Stimulated activated CD4-positive, alpha-beta T cell treated with anti-CD3 and anti-CD28 coated beads, TNF-alpha, amount 100 ng/mL, for 24 hours (primary cell): ENCODE data around the gene VKORC1L1.
A peak's percentile ranks its signal among the peaks of the same experiment; 100 is the strongest.
"Not testable (repeated sequence)": the region's sequence is repeated elsewhere in the genome, so short reads cannot be mapped to it uniquely, and the experiment has no call there.

Experiments
- DNase-seq, 3 experiments: peaks; one replicate each; pipeline ENCODE4 v3.0.0-alpha.2; 2020; ENCODE audit warnings: low read depth in 3 of 3

Gene VKORC1L1

DNA sequence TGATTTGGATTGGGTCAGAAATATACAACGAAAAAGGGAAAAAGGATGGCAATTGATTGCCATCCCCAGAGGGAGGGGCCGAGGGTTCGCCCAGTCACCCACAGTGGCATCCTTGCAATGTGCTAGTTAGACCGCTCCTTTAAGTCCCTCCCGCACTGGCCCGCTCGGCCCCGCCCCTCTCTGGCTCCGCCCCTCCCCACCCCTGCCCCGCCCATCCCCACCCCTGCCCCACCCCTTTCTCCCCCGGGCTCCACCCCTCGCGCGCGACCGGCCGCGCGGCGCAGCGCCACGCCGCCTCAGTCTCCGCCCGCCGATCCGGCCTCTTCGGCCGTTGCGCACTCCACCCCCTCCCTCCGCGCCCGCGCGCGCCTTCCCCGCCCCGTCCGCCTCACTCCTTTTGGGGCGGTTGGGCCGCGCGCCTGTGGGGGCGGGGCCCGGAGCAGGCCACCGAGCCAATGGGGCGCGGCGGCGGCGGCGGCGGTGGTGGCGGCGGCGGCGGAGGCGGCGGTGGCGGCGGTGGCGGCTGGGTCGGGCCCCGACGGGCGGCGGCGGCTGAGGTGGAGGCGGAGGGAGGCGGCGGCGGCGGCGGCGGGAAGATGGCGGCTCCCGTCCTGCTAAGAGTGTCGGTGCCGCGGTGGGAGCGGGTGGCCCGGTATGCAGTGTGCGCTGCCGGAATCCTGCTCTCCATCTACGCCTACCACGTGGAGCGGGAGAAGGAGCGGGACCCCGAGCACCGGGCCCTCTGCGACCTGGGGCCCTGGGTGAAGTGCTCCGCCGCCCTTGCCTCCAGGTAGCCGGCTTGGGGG is at the start of gene VKORC1L1:
Gene VKORC1L1, plus strand, starts transcription at position 299 of the 806 bp plus-strand sequence. Its CDS starts 298 bp downstream, at position 597.
- peak; percentile 87 to 96 (median 90) for DNase-seq

DNA sequence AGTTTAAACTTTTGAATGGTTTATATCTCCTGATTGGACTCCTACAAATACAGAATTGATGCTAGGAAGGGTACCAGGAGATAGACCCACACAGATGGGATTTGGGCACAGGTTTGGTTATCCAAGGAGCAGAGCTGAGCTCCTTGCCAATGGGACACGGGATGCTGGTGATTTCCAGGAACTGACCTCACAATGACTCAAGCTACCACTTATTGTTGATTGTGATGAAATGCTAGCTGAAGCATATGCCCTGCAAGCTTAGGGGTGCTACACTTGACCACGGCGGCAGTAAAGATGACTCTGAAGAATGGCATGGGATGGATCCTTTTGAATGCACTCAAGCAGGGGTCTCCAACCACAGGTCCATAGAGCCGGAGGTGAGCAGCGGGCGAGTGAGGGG is 45.5 kb upstream of the VKORC1L1 start:
- DNase-seq, result no peak

DNA sequence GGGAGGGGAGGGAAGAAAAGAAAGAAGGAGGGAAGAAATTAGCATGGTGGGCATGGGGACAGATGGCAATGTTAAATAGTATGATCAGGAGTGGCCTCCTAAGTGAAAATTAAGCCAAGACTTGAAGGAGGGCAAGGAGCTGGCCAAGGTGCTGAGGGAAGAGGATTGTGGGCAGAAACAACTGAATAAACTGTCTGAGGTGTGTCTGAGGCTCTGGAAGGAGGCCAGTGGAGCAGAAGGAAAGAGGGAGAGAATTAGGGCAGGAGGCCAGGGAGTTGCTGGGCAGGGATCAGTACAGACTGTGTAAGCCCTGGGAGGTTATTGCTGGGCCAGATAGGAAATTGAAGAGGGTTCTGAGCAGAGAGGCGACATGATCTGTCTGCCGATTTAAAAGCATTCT is 40.6 kb upstream of the VKORC1L1 start:
- no peak for DNase-seq

DNA sequence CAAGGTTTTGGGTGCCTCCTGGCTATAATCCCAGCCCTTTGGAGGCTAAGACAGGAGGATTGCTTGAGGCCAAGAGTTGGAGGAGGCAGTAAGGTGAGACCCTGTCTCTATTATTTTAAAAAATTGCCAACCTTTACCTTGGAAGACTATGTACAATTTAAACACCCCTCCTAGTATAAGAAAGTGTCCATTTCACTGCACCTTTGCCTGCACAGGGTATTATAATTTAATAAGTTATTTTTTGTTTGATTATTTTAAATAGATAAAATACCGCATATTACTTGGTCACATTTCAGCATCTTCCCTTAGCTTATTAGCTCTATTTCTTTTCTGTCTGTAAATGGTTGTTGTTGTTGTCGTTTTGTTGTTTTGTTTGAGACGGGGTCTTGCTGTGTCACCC is 36.2 kb upstream of the VKORC1L1 start:
- DNase-seq, result not testable (repeated sequence)

DNA sequence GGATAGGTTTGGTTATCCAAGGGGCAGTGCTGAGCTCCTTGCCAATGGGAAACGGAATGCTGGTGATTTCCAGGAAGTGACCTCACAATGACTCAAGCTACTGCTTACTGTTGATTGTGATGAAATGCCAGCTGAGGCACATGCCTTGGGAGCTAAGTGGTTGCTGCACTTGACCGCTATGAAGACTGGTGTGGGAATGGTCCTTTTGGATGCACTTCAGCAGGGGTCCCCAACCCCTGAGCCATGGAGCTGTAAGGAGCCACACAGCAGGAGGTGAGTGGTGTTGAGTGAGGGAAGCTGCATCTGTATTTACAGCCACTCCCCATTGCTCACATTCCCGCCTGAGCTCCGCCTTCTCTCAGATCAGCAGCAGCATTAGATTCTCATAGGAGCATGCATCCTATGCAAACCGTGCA is 35.3 kb upstream of the VKORC1L1 start:
- not testable (repeated sequence) for DNase-seq

DNA sequence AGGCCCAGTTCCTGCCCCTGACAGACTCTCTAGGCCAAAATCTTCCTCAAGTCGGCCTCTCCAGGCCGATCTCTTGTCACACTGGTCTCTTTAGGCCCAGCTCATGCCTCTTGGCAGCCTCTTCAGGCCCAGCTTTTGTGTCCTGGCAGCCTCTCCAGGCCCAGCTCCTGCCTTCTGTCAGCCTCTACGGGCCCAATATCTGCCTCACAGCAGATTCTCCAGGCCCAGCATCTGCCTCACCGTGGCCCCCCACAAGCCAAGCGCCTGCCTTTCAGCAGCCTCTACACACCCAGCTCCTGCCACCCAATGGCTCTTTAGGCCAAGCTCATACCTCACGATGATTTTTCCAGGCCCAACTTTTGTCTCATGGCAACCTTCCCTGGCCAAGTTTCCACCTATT is 33.0 kb upstream of the VKORC1L1 start:
- no peak for DNase-seq

DNA sequence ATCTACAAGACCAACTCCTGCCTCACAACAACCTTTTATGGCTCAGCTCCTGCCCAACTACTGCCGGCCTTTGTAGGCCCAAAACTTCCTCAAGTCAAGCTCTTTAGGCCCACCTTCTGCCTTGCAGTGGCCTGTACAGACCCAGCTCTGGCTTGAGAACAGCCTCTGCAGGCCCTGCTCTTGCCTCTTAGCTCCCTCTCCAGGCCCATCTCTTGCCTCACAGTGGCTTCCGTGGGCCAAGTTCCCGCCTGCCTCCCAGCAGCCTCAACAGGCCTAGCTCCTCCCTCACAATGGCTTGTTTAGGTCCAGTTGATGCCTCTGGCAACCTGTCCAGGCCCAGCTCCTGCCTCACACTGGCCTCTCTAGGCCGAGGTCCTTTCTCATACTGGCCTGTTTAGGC is 32.4 kb upstream of the VKORC1L1 start:
- no peak for DNase-seq

DNA sequence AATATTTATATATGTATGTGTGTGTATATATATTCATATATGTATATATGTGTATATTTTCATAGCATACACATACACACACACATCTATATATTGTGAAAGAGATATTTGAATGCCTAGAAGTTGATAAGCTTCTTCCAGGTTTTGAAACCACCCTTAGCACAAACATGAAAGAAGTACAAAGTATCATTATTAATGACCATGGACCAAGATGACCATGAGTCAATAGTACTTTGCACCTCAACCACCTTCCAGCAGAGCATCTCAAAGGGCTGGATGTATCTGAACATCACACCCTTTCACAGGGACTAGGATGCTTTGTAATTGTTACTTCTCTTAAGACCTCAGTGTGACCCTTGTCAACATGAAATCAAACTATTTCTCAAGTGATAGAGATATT is 29.3 kb upstream of the VKORC1L1 start:
- DNase-seq, result not testable (repeated sequence)

DNA sequence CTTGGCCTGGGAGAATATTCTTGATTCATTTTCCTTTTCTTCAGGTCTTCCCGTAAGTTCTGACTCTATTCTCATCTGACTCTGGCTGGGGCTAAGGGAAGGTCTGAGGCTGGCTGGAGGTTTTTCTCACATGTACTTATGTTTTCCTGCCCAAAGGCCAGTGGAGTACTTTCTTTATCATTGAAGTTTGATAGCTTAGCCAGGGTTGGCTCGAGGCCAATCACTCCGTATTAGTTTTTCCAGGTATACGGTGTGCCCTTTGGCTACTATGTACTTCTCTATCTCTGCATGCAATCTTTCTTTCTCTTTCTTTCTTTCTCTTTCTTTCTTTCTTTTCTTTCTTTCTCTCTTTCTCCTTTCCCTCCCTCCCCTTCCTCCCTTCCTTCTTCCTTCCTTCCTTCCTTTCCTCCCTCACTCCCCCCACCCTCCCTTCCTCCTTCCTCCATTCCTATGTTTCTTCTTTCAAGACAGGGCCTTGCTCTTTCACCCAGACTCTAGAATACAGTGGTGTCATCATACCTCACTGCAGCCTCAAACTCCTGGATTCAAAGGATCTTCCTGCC is 26.8 kb upstream of the VKORC1L1 start:
- DNase-seq, result no peak

DNA sequence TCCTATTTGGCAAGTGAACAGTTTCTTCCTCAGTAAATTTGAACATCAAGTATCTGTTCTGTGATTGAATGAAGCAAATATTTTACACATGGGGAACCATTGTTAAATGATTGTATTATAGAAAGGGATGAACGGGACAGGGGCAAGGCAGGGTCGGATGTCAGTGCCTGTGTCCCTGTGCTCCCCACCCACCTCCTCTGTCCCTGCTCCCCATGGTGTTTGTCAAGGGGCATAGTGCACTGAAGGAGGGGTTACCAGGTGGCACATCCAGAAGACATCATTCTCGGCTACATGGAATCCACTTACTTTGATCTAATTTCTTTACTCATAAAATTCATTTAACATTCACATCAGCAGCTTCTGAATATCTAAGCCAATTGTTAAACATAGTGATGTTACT is 19.4 kb upstream of the VKORC1L1 start:
- not testable (repeated sequence) for DNase-seq

DNA sequence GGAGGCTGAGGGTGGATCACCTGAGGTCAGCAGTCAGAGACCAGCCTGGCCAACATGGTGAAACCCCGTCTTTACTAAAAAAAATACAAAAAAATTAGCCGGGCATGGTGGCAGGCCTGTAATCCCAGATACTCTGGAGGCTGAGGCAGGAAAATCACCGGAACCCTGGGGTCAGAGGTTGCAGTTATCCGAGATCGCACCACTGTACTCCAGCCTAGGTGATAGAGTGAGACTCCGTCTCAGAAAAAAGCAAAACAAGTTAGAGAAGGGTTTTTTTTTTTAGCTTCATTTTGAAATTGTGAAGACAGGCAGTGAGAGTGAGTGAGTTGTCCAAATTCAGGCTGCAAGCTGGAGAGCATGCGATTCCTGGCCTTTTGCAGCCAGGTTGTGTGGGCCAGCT is 19.0 kb upstream of the VKORC1L1 start:
- not testable (repeated sequence) for DNase-seq

DNA sequence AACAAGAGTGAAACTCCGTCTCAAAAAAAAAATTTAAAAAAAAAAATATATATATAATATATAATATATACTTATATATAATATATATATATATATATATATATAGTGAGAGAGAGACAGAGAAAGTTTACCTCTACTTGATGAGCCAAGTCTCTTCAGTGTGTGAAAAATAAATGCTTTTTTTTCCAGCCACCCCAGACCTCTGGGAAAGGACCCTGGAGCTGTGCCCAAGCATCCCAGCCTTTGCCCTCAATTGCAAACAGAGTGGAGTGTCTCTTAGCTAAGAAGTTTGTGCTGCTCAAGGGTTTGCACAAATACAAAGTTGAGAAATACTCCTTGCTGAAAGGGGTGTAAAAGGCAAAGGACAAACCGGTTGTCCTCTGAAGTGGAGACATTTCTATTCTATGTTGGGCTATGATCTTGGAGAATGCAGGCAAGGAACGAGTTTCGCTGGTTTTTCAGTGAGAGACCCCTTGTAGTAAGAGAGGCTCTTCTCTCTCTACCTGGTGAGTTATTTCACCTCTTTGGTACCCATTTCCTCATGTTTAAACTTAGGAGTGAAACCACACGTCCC is 15.5 kb upstream of the VKORC1L1 start:
- DNase-seq, result not testable (repeated sequence)

DNA sequence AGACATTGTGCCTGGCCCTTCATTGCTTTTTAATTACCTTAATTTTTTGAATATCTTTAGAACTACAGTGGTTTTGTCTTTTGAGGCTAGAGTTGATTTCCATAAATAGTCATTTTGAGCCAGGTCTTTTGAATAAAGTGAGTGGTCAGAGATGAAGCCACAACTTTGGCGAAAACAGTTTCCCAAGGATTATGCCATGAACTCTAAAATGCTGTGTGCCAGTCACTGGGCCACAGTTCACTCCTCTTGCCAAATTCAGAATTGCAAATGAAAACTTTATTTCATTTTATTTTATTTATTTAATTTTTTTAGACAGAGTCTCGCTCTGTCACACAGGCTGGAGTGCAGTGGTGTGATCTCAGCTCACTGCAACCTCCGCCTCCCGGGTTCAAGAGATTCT is 14.2 kb upstream of the VKORC1L1 start:
- not testable (repeated sequence) for DNase-seq

DNA sequence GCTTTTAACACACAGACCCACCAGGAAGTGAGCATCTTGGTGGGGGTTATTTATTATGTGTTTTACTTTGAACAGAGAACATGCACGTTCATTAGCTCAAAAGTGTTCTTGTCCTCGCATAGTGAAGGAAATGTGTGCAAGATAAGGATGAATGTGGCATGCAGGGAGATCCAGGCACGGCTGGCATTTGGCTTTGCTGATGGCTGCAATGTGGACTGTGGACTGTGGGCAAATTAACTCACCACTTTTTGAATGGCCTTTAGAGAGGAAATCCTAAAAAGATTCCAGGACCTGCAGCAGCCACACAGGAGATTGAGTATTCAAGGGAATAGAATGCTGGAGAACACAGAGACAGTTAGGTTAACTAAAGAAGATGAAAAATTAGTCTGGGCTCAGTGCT is 6.6 kb upstream of the VKORC1L1 start:
- not testable (repeated sequence) for DNase-seq

DNA sequence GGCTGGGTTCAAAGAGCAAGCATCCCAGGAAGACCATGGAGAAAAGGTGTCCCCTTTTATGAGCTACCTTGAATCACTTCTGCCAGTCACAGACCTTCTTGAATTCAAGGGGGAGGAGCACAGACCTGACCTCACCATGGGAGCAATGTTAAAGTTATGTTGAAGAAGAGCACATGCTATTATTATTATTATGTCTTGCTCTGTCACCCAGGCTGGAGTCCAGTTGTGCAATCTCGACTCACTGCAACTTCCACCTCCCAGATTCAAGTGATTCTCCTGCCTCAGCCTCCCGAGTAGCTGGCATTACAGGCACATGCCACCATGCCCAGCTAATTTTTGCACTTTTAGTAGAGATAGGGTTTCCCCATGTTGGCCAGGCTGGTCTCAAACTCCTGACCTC is 5.2 kb upstream of the VKORC1L1 start:
- not testable (repeated sequence) for DNase-seq

DNA sequence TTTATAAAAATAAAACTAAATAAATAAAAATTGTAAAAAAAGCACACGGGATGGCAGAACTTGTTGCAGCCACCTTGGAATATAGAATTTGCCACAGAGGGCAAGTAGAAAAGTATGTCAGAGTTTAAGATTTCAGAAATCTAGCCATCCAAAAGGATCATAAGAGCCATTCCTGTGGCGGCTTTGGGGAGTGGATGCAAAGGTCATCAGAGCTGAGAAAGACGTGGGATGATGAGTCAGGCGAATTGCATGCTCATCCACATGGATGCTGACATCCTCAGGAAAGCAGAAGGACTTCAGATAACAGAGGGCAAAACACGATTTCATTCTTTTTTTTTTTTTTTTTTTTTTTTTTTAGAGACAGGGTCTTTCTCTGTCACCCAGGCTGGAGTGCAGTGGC is 3.6 kb upstream of the VKORC1L1 start:
- DNase-seq, result not testable (repeated sequence)

DNA sequence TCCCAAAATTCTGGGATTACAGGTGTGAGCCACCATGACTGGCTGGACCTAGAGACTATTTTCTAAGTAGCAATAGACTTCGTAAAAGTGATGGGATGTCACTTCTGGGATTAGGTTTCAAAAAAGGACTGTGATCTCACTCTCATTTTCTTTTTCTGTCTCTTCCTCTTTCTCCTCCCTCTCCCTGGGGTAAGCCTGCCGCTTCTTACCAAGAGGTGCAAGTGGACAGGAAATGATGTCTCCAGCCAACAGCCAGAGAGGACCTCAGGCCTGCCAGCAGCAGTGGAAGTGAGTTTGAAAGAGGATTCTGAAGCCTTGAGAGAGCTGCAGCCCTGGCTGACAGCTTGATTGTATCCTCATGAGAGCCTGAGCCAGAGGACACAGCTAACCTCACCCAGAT is 1.4 kb upstream of the VKORC1L1 start:
- not testable (repeated sequence) for DNase-seq

DNA sequence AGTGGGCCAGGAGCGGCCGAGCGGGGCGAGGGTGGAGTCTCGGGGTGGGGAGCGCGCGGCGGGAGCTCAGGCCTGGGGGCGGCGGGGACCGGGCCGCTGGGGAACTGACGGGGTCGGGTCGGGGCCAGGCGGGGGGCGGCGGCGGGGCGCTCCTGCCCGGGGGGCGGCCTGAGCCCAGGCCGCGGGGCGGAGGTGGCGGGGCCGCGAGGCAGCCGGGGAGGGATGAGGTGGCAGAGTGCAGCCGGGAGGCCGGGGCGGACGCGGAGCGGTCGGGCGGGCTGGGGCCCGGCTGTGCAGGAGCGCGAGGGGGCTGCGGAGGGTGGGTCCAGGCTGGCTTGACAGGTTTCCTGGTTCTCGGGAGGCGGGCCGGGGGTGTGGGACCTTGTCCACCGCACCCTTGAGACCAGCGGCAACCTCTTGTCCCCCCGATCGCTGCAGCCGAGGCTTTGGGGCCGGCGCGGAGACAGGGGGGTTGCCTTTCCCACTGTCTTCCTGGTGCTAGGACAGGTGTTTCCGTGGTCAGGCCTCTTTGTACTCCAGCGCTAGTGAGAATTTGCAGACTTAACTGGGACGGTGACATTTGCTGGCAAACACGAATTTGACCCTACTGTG is 814 bp downstream of the VKORC1L1 start:
- peak in 2 of 3 experiments; percentile 2 to 11 for DNase-seq

DNA sequence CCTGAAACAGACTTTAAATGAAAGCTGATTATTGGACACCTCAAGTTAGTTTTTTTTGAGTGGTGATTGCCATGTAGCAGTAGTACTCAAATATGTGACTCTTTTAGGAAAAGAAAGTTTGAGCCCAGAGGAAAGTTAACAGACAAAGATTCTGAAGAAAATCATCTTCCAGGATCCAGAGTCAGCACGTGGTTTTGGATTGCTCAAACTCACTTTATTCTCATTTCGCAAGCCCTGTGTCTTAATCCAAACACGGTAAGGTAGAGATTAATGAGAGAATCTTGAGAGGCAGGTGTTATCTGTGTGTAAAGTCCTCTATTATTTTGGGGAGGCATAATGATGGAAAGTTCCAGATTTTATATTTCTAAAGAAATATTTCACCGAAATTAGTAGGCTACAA is 2.8 kb downstream of the VKORC1L1 start:
- not testable (repeated sequence) for DNase-seq

DNA sequence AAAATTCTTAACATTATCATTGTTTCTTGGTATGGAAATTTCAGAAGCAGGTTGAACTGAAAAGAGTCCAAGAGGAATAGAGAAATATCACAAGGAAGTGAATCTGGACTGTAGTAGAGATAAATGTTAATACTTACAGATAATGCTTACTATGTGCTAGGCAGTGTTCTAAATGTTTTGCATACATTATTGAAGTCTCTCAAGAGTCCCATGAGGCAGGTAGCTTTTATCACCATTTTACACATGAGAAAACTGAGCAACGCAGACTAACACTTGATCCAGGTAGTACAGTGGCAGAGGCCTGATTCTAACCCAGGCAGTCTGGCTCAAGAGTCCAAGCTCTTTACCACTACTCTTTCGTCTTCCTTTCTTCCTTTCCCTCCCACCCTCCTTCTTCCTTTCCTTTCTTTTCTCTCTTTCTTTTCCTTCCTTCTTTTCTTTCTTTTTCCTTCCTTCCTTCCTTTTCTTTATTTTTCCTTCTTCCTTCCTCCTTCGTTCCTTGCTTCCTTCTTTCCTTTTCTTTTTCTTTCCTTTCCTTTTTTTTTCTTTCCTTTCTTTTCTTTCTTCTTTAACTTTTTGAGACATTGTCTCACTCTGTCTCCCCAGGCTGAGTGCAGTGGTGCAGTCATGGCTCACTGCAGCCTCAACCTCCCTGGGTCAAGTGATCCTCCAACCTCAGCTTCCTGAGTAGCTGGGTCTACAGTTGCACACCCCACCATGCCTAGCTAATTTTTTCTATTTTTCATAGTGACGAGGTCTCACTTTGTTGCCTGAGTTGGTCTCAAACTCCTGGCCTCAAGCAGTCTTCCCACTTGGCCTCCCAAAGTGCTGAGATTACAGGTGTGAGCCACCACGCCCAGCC is 6.6 kb downstream of the VKORC1L1 start:
- DNase-seq, result not testable (repeated sequence)

DNA sequence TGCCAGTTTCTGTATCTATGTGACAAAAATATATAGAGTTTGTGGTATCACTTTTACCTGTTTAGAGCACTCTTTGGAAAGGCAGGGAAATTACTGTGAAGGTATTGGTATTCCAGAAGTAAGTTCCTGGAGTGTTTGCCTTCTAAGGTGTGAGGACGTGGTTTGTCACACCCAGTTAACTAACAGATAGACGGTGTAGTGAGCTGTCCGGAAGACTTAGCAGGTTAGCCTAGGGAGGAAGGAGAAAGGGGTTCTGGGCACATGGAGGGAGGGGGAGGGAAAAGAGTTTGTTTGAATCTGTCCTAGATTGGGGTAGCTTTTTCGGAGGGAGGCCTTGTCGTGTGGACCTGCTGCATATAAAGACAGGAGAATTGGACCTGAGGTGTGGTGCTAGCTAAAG is 7.4 kb downstream of the VKORC1L1 start:
- not testable (repeated sequence) for DNase-seq

DNA sequence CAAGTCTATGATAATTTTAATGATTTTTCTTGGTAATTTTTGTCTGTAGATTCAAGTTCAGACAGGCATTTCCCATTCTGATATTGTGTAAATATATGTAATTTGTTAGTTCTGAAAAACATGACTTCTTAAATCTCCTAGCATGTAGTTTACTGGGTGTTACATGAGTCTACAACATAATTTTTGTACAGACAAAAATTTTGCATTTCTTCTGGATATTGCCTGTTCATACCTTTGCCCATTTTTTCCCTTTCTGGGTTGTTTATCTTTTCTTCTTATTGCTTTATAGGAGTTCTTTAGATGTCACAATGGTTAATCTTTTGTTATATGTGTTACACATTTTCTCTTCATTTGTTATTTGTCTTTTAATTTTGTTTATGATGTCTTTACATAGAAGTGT is 12.1 kb downstream of the VKORC1L1 start:
- DNase-seq, result not testable (repeated sequence)
